Liver (tissue), 9 donors: ENCODE results near the gene CCDC110. TPM values are rescaled to one million over a fixed set of nuclear protein-coding genes. Genes with fewer than 3 reads are reported as not detected.

Experiments
- DNase-seq: peaks from one replicate; pipeline ENCODE4 v3.0.0-alpha.2; 2017; ENCODE audit warnings: low spot score
- H3K27ac ChIP-seq, 2 donors: one replicate each; pipeline ENCODE4 v1.7.0; 2013; ENCODE audit warnings: inconsistent platforms in 2 of 2, low read length in 2 of 2, control low read depth in 1 of 2, low read depth in 1 of 2, mild to moderate bottlenecking in 1 of 2
- H3K27me3 ChIP-seq, 4 donors: one replicate each; pipeline versions ENCODE4 v1.6.1 to v1.7.0; 2013; ENCODE audit warnings: low read length in 3 of 4, inconsistent platforms in 1 of 4, mild to moderate bottlenecking in 1 of 4, moderate library complexity in 1 of 4; ENCODE audit not compliant: control insufficient read depth in 4 of 4, insufficient read depth in 4 of 4
- H3K36me3 ChIP-seq, 4 donors: one replicate each; pipeline versions ENCODE4 v1.6.1 to v1.7.0; 2013; ENCODE audit warnings: low read length in 3 of 4, mild to moderate bottlenecking in 3 of 4, low read depth in 1 of 4, moderate library complexity in 1 of 4; ENCODE audit not compliant: control insufficient read depth in 4 of 4, insufficient read depth in 3 of 4
- H3K4me1 ChIP-seq, 4 donors: one replicate each; pipeline versions ENCODE4 v1.6.1 to v1.7.0; 2013; ENCODE audit warnings: low read length in 3 of 4, mild to moderate bottlenecking in 3 of 4, moderate library complexity in 1 of 4; ENCODE audit not compliant: control insufficient read depth in 4 of 4, insufficient read depth in 4 of 4
- H3K4me3 ChIP-seq, 3 donors: one replicate each; pipeline versions ENCODE4 v1.6.1 to v1.7.0; 2013; ENCODE audit warnings: low read length in 3 of 3, control low read depth in 1 of 3, low read depth in 1 of 3, mild to moderate bottlenecking in 1 of 3
- H3K9ac ChIP-seq, 2 donors: one replicate each; pipeline ENCODE4 v1.7.0; 2013; ENCODE audit warnings: low read length in 2 of 2, mild to moderate bottlenecking in 2 of 2, moderate library complexity in 2 of 2, control low read depth in 1 of 2, low read depth in 1 of 2
- H3K9me3 ChIP-seq, 4 donors: one replicate each; pipeline versions ENCODE4 v1.6.1 to v1.7.0; 2013; ENCODE audit warnings: low read length in 3 of 4; ENCODE audit not compliant: control insufficient read depth in 4 of 4
- ATF3 ChIP-seq: IDR thresholded peaks from 2 replicates; pipeline ENCODE4 v1.6.1; 2016; ENCODE audit warnings: antibody characterized with exemption
- EGR1 ChIP-seq, 2 donors: IDR thresholded peaks; 2 replicates each; pipeline ENCODE4 v1.6.1; 2016 to 2018; ENCODE audit warnings: antibody characterized with exemption in 2 of 2, low read depth in 2 of 2
- FOXA1 ChIP-seq: IDR thresholded peaks from 2 replicates; pipeline ENCODE4 v1.6.1; 2016; ENCODE audit warnings: antibody characterized with exemption
- FOXA2 ChIP-seq: IDR thresholded peaks from 2 replicates; pipeline ENCODE4 v1.6.1; 2016; ENCODE audit warnings: antibody characterized with exemption
- GABPA ChIP-seq, 2 donors: IDR thresholded peaks in 1 of 2; conservative IDR thresholded peaks in 1 of 2; 2 replicates each; pipeline ENCODE4 v1.6.1; 2016; ENCODE audit warnings: antibody characterized with exemption in 2 of 2, mild to moderate bottlenecking in 1 of 2, moderate library complexity in 1 of 2
- HNF4A ChIP-seq, 2 donors: conservative IDR thresholded peaks; 2 replicates each; pipeline ENCODE4 v1.6.1; 2016; ENCODE audit warnings: antibody characterized with exemption in 2 of 2, mild to moderate bottlenecking in 2 of 2
- HNF4G ChIP-seq: IDR thresholded peaks from 2 replicates; pipeline ENCODE4 v1.6.1; 2016; ENCODE audit warnings: antibody characterized with exemption
- JUND ChIP-seq, 2 donors: IDR thresholded peaks; 2 replicates each; pipeline ENCODE4 v1.6.1; 2016; ENCODE audit warnings: antibody characterized with exemption in 2 of 2
- MAX ChIP-seq: IDR thresholded peaks from 2 replicates; pipeline ENCODE4 v1.6.1; 2016; ENCODE audit warnings: antibody characterized with exemption
- NR2F2 ChIP-seq: IDR thresholded peaks from 2 replicates; pipeline ENCODE4 v1.6.1; 2016; ENCODE audit warnings: antibody characterized with exemption
- REST ChIP-seq: IDR thresholded peaks from 2 replicates; pipeline ENCODE4 v1.6.1; 2016; ENCODE audit warnings: antibody characterized with exemption, mild to moderate bottlenecking
- RXRA ChIP-seq, 2 donors: IDR thresholded peaks; 2 replicates each; pipeline ENCODE4 v1.6.1; 2017 to 2018; ENCODE audit warnings: antibody characterized with exemption in 2 of 2, mild to moderate bottlenecking in 1 of 2
- TAF1 ChIP-seq: conservative IDR thresholded peaks from 2 replicates; pipeline ENCODE4 v1.6.1; 2016; ENCODE audit warnings: antibody characterized with exemption, mild to moderate bottlenecking
- YY1 ChIP-seq: IDR thresholded peaks from 2 replicates; pipeline ENCODE4 v1.6.1; 2016; ENCODE audit warnings: antibody characterized with exemption, mild to moderate bottlenecking
- ZBTB33 ChIP-seq: IDR thresholded peaks from 2 replicates; pipeline ENCODE4 v1.6.1; 2016; ENCODE audit warnings: antibody characterized with exemption
- WGBS: extraction: QIAGEN DNeasy Blood & Tissue Kit; methylation state at CpG from one replicate; pipeline ENCODE4 v1.1.7; 2013; 5-methylcytosine and 5-hydroxymethylcytosine counted together
- polyA plus RNA-seq, 2 donors: library from polyadenylated mRNA; stranded (reverse) in 1 of 2; unstranded in 1 of 2; fragments of 200-250 nt in 1 of 2; fragments of >200 nt in 1 of 2; fragmentation: Nextera tagmentation in 1 of 2; extraction: Ambion mirVana in 1 of 2; gene quantifications; one replicate each; pipeline versions ENCODE4 v1.2.1 to v1.2.3, GENCODE V29; 2013 to 2015
- total RNA-seq, 2 donors: library from RNA; depleted of rRNA; stranded (reverse); fragments of >200 nt; gene quantifications; one replicate each; pipeline ENCODE4 v1.2.3, GENCODE V29; 2014
- donor health status: healthy.
- donor health status: healthy.
- donor health status: healthy.
- donor health status: healthy.
- donor health status: healthy.

Gene CCDC110
- total and polyA plus RNA-seq, 4 donors, result 0.45 to 1.5 (median 0.60) TPM; not detected in 1

- WGBS, result 49% methylated on average over 1 of the region's 1 CpG
- TF ChIP-seq ZBTB33 (no peak), NR2F2 (no peak), HNF4G (no peak), YY1 (no peak), MAX (no peak), JUND (IDR thresholded peaks at IDR 0.05) (no peak), FOXA2 (no peak), ATF3 (no peak)
- no peaks in the 10 kb centered on the region for H3K36me3 ChIP-seq
- H3K4me1 ChIP-seq, result peaks cover 0 to 9% (median 6%) of the 10 kb centered on the region in 4 donors
- no peak for DNase-seq
- H3K9ac ChIP-seq, result no peak overlapping the region
- no peaks in the 10 kb centered on the region for H3K27me3 ChIP-seq
- no peak overlapping the region for H3K4me3 ChIP-seq
- no peaks in the 10 kb centered on the region for H3K9me3 ChIP-seq
- no peak overlapping the region for H3K27ac ChIP-seq
These were observed 47.0 kb upstream of the CCDC110 start for GRCh38 chr4:185518494-185518893.

- Histone ChIP-seq H3K4me1 (peaks cover 0 to 11% (median 8%) of the 10 kb centered on the region in 4 donors), H3K9me3 (no peaks in the 10 kb centered on the region), H3K27me3 (no peaks in the 10 kb centered on the region), H3K27ac (no peak overlapping the region), H3K36me3 (no peaks in the 10 kb centered on the region), H3K9ac (no peak overlapping the region), H3K4me3 (no peak overlapping the region)
- no peak for DNase-seq
- no peak for TF ChIP-seq HNF4A (conservative IDR thresholded peaks at IDR 0.05)
- TF ChIP-seq JUND (IDR thresholded peaks at IDR 0.05), result no peak
- peak; percentile 86 for TF ChIP-seq REST
- no peak for TF ChIP-seq RXRA (IDR thresholded peaks at IDR 0.05)
- TF ChIP-seq MAX, result no peak
- TF ChIP-seq YY1, result no peak
These were observed 46.5 kb upstream of the CCDC110 start for GRCh38 chr4:185518069-185518468.

- Histone ChIP-seq H3K27me3 (no peaks in the 10 kb centered on the region), H3K4me1 (peaks cover 0 to 15% (median 8%) of the 10 kb centered on the region in 4 donors), H3K9ac (no peak overlapping the region), H3K27ac (no peak overlapping the region), H3K9me3 (no peaks in the 10 kb centered on the region), H3K4me3 (no peak overlapping the region), H3K36me3 (no peaks in the 10 kb centered on the region)
- WGBS, result 87% methylated on average over 4 of the region's 4 CpGs
- DNase-seq, result no peak
- TF ChIP-seq YY1 (no peak), HNF4A (conservative IDR thresholded peaks at IDR 0.05) (no peak), HNF4G (no peak), REST (no peak), EGR1 (IDR thresholded peaks at IDR 0.05; ENCODE audit: low read depth in 2 of 2) (no peak), TAF1 (no peak), FOXA2 (no peak), RXRA (IDR thresholded peaks at IDR 0.05) (no peak), MAX (no peak), GABPA (IDR thresholded peaks at IDR 0.05 in 1 of 2, conservative IDR thresholded peaks at IDR 0.05 in 1 of 2) (no peak), NR2F2 (no peak), FOXA1 (no peak)
These were observed 43.7 kb upstream of the CCDC110 start for GRCh38 chr4:185515248-185515647.
